ENCODE data around the gene CACNA2D1.
A peak's percentile ranks its signal among the peaks of the same experiment; 100 is the strongest.
"Not testable (repeated sequence)": the region's sequence is repeated elsewhere in the genome, so short reads cannot be mapped to it uniquely, and the experiment has no call there.

Gene CACNA2D1

GRCh38 chr7:82156893-82157292 lies 286.7 kb downstream of the CACNA2D1 start:
- DNase-seq: no peak

- DNase-seq: no peak
Observed at GRCh38 chr7:82156168-82156567, 287.4 kb downstream of the CACNA2D1 start.

- DNase-seq: no peak
Observed at GRCh38 chr7:82154728-82155127, 288.8 kb downstream of the CACNA2D1 start.

- DNase-seq: no peak
Observed at GRCh38 chr7:82153776-82154175, 289.8 kb downstream of the CACNA2D1 start.

GRCh38 chr7:82152858-82153257 lies 290.7 kb downstream of the CACNA2D1 start:
- no peak for DNase-seq

GRCh38 chr7:82146491-82146890 lies 297.1 kb downstream of the CACNA2D1 start:
- no peak for DNase-seq

GRCh38 chr7:82142263-82142864 lies 301.2 kb downstream of the CACNA2D1 start:
- no peak for DNase-seq

GRCh38 chr7:82141427-82141826 lies 302.1 kb downstream of the CACNA2D1 start:
- DNase-seq: no peak

GRCh38 chr7:82140608-82141007 lies 303.0 kb downstream of the CACNA2D1 start:
- DNase-seq: not testable (repeated sequence)

- DNase-seq: no peak
Observed at GRCh38 chr7:82131215-82131614, 312.4 kb downstream of the CACNA2D1 start.

GRCh38 chr7:82129091-82129490 lies 314.5 kb downstream of the CACNA2D1 start:
- DNase-seq: no peak

GRCh38 chr7:82128546-82128945 lies 315.0 kb downstream of the CACNA2D1 start:
- no peak for DNase-seq

GRCh38 chr7:82126576-82126975 lies 317.0 kb downstream of the CACNA2D1 start:
- no peak for DNase-seq

- no peak for DNase-seq
Observed at GRCh38 chr7:82124445-82124844, 319.1 kb downstream of the CACNA2D1 start.

GRCh38 chr7:82122275-82122674 lies 321.3 kb downstream of the CACNA2D1 start:
- no peak for DNase-seq

- no peak for DNase-seq
Observed at GRCh38 chr7:82114237-82114636, 329.3 kb downstream of the CACNA2D1 start.

GRCh38 chr7:82110146-82110840 lies 333.3 kb downstream of the CACNA2D1 start:
- DNase-seq: no peak

GRCh38 chr7:82109288-82109687 lies 334.3 kb downstream of the CACNA2D1 start:
- no peak for DNase-seq

GRCh38 chr7:82106201-82106600 lies 337.4 kb downstream of the CACNA2D1 start:
- DNase-seq: peak; percentile 12

GRCh38 chr7:82105463-82105862 lies 338.1 kb downstream of the CACNA2D1 start:
- no peak for DNase-seq

- DNase-seq: no peak
Observed at GRCh38 chr7:82098414-82098813, 345.2 kb downstream of the CACNA2D1 start.

GRCh38 chr7:82091126-82091684 lies 352.4 kb downstream of the CACNA2D1 start:
- DNase-seq: peak; percentile 95

GRCh38 chr7:82087099-82087498 lies 356.5 kb downstream of the CACNA2D1 start:
- DNase-seq: no peak

GRCh38 chr7:82085116-82085515 lies 358.5 kb downstream of the CACNA2D1 start:
- no peak for DNase-seq

Measured in NCI-H524 treated with DMSO at 0.1 percent for 48 hours (cell line).